ENCODE measurements around the gene PACRGL.
"Not testable (repeated sequence)": the region's sequence is repeated elsewhere in the genome, so short reads cannot be mapped to it uniquely, and the experiment has no call there.

Gene PACRGL

DNA sequence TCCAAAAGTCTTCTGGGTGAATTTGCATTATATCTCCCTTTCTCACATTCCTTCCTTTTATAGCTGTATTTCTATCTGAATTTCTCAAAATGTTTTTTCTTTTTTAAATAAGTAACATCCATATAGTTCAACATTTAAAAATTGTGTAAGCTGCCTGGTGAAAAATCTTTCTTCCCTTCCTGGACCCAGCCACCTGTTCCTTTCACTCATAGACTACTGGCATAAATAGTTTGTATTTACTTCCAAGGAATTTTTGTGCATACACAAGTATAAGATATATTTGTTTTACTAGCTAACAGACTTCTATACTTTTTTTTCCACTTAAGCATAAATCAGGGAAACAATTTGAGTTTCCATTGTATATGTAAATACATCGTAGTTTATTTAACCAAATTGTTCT is 35.7 kb downstream of the PACRGL start:
- peaks cover 23% of the 10 kb centered on the region for H3K36me3 ChIP-seq (ENCODE audit: low read depth)
- TF ChIP-seq, protein P1, sequence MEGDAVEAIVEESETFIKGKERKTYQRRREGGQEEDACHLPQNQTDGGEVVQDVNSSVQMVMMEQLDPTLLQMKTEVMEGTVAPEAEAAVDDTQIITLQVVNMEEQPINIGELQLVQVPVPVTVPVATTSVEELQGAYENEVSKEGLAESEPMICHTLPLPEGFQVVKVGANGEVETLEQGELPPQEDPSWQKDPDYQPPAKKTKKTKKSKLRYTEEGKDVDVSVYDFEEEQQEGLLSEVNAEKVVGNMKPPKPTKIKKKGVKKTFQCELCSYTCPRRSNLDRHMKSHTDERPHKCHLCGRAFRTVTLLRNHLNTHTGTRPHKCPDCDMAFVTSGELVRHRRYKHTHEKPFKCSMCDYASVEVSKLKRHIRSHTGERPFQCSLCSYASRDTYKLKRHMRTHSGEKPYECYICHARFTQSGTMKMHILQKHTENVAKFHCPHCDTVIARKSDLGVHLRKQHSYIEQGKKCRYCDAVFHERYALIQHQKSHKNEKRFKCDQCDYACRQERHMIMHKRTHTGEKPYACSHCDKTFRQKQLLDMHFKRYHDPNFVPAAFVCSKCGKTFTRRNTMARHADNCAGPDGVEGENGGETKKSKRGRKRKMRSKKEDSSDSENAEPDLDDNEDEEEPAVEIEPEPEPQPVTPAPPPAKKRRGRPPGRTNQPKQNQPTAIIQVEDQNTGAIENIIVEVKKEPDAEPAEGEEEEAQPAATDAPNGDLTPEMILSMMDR (IDR thresholded peaks at IDR 0.05; ENCODE audit: poor library complexity, severe bottlenecking), result no peak
- no peak overlapping the region for H3K27ac ChIP-seq (ENCODE audit: poor library complexity, severe bottlenecking)
- no peak overlapping the region for H3K4me3 ChIP-seq (ENCODE audit: severe bottlenecking)
- DNase-seq (ENCODE audit: low spot score), result no peak
- H3K9me3 ChIP-seq (ENCODE audit: severe bottlenecking), result peaks cover 2% of the 10 kb centered on the region
- no peaks in the 10 kb centered on the region for H3K27me3 ChIP-seq (ENCODE audit: insufficient read depth, poor library complexity, severe bottlenecking)
- ATAC-seq (ENCODE audit: low read depth), result no peak
- H3K4me1 ChIP-seq (ENCODE audit: insufficient read depth, poor library complexity, severe bottlenecking), result no peaks in the 10 kb centered on the region

DNA sequence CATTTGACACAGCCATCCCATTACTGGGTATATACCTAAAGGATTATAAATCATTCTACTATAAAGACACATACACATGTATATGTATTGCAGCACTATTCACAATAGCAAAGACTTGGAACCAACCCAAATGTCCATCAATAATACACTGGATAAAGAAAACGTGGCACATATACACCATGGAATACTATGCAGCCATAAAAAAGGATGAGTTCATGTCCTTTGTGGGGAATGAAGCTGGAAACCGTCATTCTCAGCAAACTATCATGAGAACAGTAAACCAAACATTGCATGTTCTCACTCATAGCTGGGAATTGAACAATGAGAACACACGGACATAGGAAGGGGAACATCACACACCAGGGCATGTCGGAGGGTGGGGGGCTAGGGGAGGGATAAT is 45.7 kb downstream of the PACRGL start:
- not testable (repeated sequence) for H3K27ac ChIP-seq (ENCODE audit: poor library complexity, severe bottlenecking); H3K9me3 ChIP-seq (ENCODE audit: severe bottlenecking); H3K36me3 ChIP-seq (ENCODE audit: low read depth); H3K4me1 ChIP-seq (ENCODE audit: insufficient read depth, poor library complexity, severe bottlenecking); DNase-seq (ENCODE audit: low spot score); H3K27me3 ChIP-seq (ENCODE audit: insufficient read depth, poor library complexity, severe bottlenecking); ATAC-seq (ENCODE audit: low read depth); H3K4me3 ChIP-seq (ENCODE audit: severe bottlenecking)

DNA sequence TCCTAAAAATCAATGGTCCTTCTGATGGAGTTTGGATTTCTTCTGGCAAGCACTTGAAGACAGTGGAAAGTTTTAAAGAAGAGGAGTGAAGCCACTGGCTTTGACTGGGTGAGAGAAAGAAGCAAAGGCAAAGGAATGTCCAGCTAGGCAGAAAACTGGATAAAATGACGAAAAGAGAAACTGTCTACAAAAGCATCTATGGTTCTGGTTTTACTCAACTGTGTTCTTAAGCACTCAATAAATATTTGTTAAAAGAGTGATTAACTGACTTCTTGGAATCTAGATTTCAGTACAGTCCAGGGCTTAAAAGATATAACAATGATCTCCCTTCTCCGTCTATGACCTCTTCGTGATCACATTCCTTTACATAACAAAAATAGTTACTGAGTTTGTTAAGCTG is 52.4 kb downstream of the PACRGL start:
- Histone ChIP-seq H3K27me3 (ENCODE audit: insufficient read depth, poor library complexity, severe bottlenecking) (no peaks in the 10 kb centered on the region), H3K27ac (ENCODE audit: poor library complexity, severe bottlenecking) (no peak overlapping the region), H3K4me1 (ENCODE audit: insufficient read depth, poor library complexity, severe bottlenecking) (no peaks in the 10 kb centered on the region), H3K36me3 (ENCODE audit: low read depth) (0 out of 2 replicates have a peak, but pooled peaks cover 4% of the 10 kb centered on the region), H3K9me3 (ENCODE audit: severe bottlenecking) (no peaks in the 10 kb centered on the region), H3K4me3 (ENCODE audit: severe bottlenecking) (no peak overlapping the region)
- DNase-seq (ENCODE audit: low spot score) (no peak), ATAC-seq (ENCODE audit: low read depth) (no peak)
- TF ChIP-seq, protein P1 (IDR thresholded peaks at IDR 0.05; ENCODE audit: poor library complexity, severe bottlenecking), result no peak

DNA sequence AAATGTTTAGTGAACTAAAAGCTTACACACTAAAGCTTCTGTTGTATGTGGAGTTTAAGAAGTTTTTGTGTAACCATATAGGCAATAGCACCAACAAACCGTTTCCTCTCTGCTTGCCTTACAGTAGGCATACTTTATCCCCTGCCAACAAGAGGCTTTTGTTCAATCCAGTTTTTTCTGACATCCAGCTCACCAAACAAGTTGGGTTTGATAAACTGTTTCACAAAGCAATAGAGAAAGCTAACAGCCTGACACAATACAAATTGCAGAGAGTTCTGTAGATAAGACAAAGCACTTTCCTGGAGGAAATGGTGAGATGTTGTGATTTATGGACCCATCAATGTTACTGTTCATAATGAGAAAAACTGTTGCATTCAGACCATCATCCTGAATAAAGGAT is 53.8 kb downstream of the PACRGL start:
- TF ChIP-seq, protein P1 (IDR thresholded peaks at IDR 0.05; ENCODE audit: poor library complexity, severe bottlenecking), result no peak
- ATAC-seq (ENCODE audit: low read depth), result no peak
- 0 out of 2 replicates have a peak, but pooled peaks cover 4% of the 10 kb centered on the region for H3K36me3 ChIP-seq (ENCODE audit: low read depth)

DNA sequence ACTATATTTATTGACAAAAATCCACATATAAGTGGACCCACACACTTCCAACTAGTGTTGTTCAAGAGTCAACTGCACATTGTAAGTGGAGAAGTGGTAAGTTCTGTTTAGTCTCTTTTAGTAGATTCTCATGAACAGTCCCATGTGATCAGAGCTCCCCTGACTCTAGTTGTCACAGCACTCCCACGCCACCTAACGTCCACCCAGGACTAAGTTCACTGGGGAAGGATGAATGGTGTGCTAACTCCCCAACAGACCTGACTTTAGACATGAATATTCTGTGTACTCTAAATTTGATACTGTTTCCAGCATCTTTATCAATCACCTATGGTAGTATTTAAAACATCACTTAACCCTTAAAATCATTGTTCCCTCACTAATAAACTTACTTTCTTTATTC is 59.8 kb downstream of the PACRGL start:
- H3K36me3 ChIP-seq (ENCODE audit: low read depth), result no peaks in the 10 kb centered on the region
- H3K27me3 ChIP-seq (ENCODE audit: insufficient read depth, poor library complexity, severe bottlenecking), result no peaks in the 10 kb centered on the region
- TF ChIP-seq, protein P1 (IDR thresholded peaks at IDR 0.05; ENCODE audit: poor library complexity, severe bottlenecking), result no peak
- H3K9me3 ChIP-seq (ENCODE audit: severe bottlenecking), result no peaks in the 10 kb centered on the region
- no peak overlapping the region for H3K4me3 ChIP-seq (ENCODE audit: severe bottlenecking)
- H3K27ac ChIP-seq (ENCODE audit: poor library complexity, severe bottlenecking), result no peak overlapping the region
- ATAC-seq (ENCODE audit: low read depth) (no peak), DNase-seq (ENCODE audit: low spot score) (no peak)
- H3K4me1 ChIP-seq (ENCODE audit: insufficient read depth, poor library complexity, severe bottlenecking), result no peaks in the 10 kb centered on the region

More for the DNA sequence above, 53.8 kb downstream of the PACRGL start:
- H3K4me3 ChIP-seq (ENCODE audit: severe bottlenecking), result no peak overlapping the region
- no peaks in the 10 kb centered on the region for H3K4me1 ChIP-seq (ENCODE audit: insufficient read depth, poor library complexity, severe bottlenecking)
- H3K27me3 ChIP-seq (ENCODE audit: insufficient read depth, poor library complexity, severe bottlenecking), result no peaks in the 10 kb centered on the region
- DNase-seq (ENCODE audit: low spot score), result no peak
- H3K27ac ChIP-seq (ENCODE audit: poor library complexity, severe bottlenecking), result no peak overlapping the region
- no peaks in the 10 kb centered on the region for H3K9me3 ChIP-seq (ENCODE audit: severe bottlenecking)

Data from RWPE2 (cell line).